ENCODE measurements around the gene BTBD18. TPM values are rescaled to one million over a fixed set of nuclear protein-coding genes. Genes with fewer than 3 reads are reported as not detected.
A peak's percentile ranks its signal among the peaks of the same experiment; 100 is the strongest.

Gene BTBD18
- total and polyA plus RNA-seq, 2 of the 13 experiments (the other 11 are each of a cell fraction or from before 2014, with no cell fraction given), result not detected

- Histone ChIP-seq H3K9me3 (ENCODE audit: low read length) (no peaks in the 10 kb centered on the region), H3K27me3 (ENCODE audit: control insufficient read depth in 1 of 2, insufficient read depth in 2 of 2, low read length in 2 of 2) (no peaks in the 10 kb centered on the region), H3K9ac (ENCODE audit: insufficient read depth, low read depth, low read length) (no peak overlapping the region), H3K36me3 (replicated peaks in 1 of 2; ENCODE audit: control insufficient read depth in 1 of 2, insufficient read depth in 2 of 2, low read length in 2 of 2) (peaks cover 11 to 51% of the 10 kb centered on the region in 2 experiments), H3K4me3 (replicated peaks in 1 of 3; ENCODE audit: insufficient read depth in 1 of 3, low read depth in 2 of 3, low read length in 3 of 3) (no peak overlapping the region), H3K4me2 (ENCODE audit: low read depth, low read length) (no peak overlapping the region), H4K20me1 (ENCODE audit: insufficient read depth, low read length) (peaks cover 47% of the 10 kb centered on the region), H3K4me1 (ENCODE audit: insufficient read depth, low read length) (peaks cover 68% of the 10 kb centered on the region), H3K79me2 (ENCODE audit: insufficient read depth, low read length) (peaks cover 90% of the 10 kb centered on the region), H3K27ac (ENCODE audit: extremely low read length, insufficient read depth, low read length) (no peak overlapping the region), H2AFZ (ENCODE audit: low read length) (no peak overlapping the region)
- ChIA-PET CTCF (ENCODE audit: low intra/inter-chr PET ratio, low total read pairs) (no interaction called here), POLR2A (no interaction called here)
- no peak for TF ChIP-seq ZNF563 (CRISPR knock-in tag; IDR thresholded peaks at IDR 0.05)
- no peak for TF ChIP-seq ZMYM3 (CRISPR knock-in tag; IDR thresholded peaks at IDR 0.05)
- no peak for TF ChIP-seq MED13 (CRISPR knock-in tag; IDR thresholded peaks at IDR 0.05)
- TF ChIP-seq ZEB1 (IDR thresholded peaks at IDR 0.05; ENCODE audit: insufficient replicate concordance, low read depth), result no peak
- TF ChIP-seq NRL (CRISPR knock-in tag; IDR thresholded peaks at IDR 0.05; ENCODE audit: borderline replicate concordance), result peak; percentile 31; the same call in 1 of the 2 replicates
- no peak for TF ChIP-seq ZNF275 (CRISPR knock-in tag; IDR thresholded peaks at IDR 0.05; ENCODE audit: borderline replicate concordance)
- TF ChIP-seq ZNF362 (CRISPR knock-in tag; IDR thresholded peaks at IDR 0.05; ENCODE audit: borderline replicate concordance), result no peak
- no peak for TF ChIP-seq ZNF160 (CRISPR knock-in tag; IDR thresholded peaks at IDR 0.05)
- TF ChIP-seq ZNF687 (CRISPR knock-in tag; IDR thresholded peaks at IDR 0.05), result peak; percentile 17; the same call in 1 of the 2 replicates
- TF ChIP-seq AGO2 (optimal IDR thresholded peaks at IDR 0.05; ENCODE audit: low read depth, low read length), result peak; percentile 58
- in situ Hi-C loops (cut with HindIII; ENCODE audit: extremely low pct_ligation_motif_present, low pct_unique_long_range_greater_than_20kb) (no loop called here), intact Hi-C loops (cut with micrococcal nuclease; ENCODE audit: unreplicated experiment) (no loop called here)
- no peak for ATAC-seq
- DNase-seq (ENCODE audit: low spot score), result no peak
- 94% methylated on average over 18 of the region's 22 CpGs for WGBS (ENCODE audit: low lambda C conversion rate)
- FAIRE-seq, result no peak
- no TSS peak for BruUV-seq (replicated peaks)
Measured at GRCh38 chr11:57791321-57792059, 39.9 kb upstream of the BTBD18 start.

Data from HepG2 (cell line).